HEK293T (cell line): ENCODE data around the gene SLC25A39.
A peak's percentile ranks its signal among the peaks of the same experiment; 100 is the strongest.

Experiments used
- CTCF ChIA-PET: fragments of 350-600 bp; formaldehyde crosslinking; extraction: SDS; loops from one replicate; lab custom pipeline; 2021; ENCODE audit warnings: antibody characterized with exemption, inconsistent platforms; lab: Yijun Ruan, JAX
- POLR2A ChIA-PET: fragments of 350-600 bp; formaldehyde crosslinking; extraction: SDS; loops from one replicate; lab custom pipeline; 2020; ENCODE audit warnings: antibody characterized with exemption, inconsistent platforms; lab: Yijun Ruan, JAX
- DNase-seq: peaks from one replicate; pipeline ENCODE4 v3.0.0; 2012; ENCODE audit warnings: mixed read lengths; ENCODE audit errors: extremely low spot score
- ARNT ChIP-seq: fragments of 450-650 bp; IDR thresholded peaks from 2 replicates; pipeline ENCODE4 v1.6.1; 2017; ENCODE audit warnings: mild to moderate bottlenecking
- BHLHE40 ChIP-seq: fragments of 450-650 bp; IDR thresholded peaks from 2 replicates; pipeline ENCODE4 v1.6.1; 2016; ENCODE audit warnings: mild to moderate bottlenecking, moderate library complexity, borderline replicate concordance
- CTBP1 ChIP-seq: fragments of 450-650 bp; IDR thresholded peaks from 2 replicates; pipeline ENCODE4 v1.6.1; 2016; ENCODE audit warnings: borderline replicate concordance
- ELF4 ChIP-seq: fragments of 450-650 bp; IDR thresholded peaks from 2 replicates; pipeline ENCODE4 v1.6.1; 2017; ENCODE audit warnings: antibody characterized with exemption
- FOXA1 ChIP-seq: fragments of 450-650 bp; IDR thresholded peaks from 2 replicates; pipeline ENCODE4 v1.6.1; 2016; ENCODE audit warnings: mild to moderate bottlenecking
- FOXK2 ChIP-seq: fragments of 450-650 bp; IDR thresholded peaks from 2 replicates; pipeline ENCODE4 v1.6.1; 2016; ENCODE audit warnings: mild to moderate bottlenecking
- FOXM1 ChIP-seq: fragments of 450-650 bp; IDR thresholded peaks from 2 replicates; pipeline ENCODE4 v1.6.1; 2017; ENCODE audit warnings: mild to moderate bottlenecking, borderline replicate concordance
- HDGF ChIP-seq: fragments of 450-650 bp; IDR thresholded peaks from 2 replicates; pipeline ENCODE4 v1.6.1; 2017; ENCODE audit warnings: antibody characterized with exemption, borderline replicate concordance
- L3MBTL2 ChIP-seq: fragments of 450-650 bp; conservative IDR thresholded peaks from 2 replicates; pipeline ENCODE4 v1.6.1; 2016; ENCODE audit warnings: mild to moderate bottlenecking
- LEF1 ChIP-seq: fragments of 450-650 bp; IDR thresholded peaks from 2 replicates; pipeline ENCODE4 v1.6.1; 2017; ENCODE audit warnings: mild to moderate bottlenecking, borderline replicate concordance
- NFRKB ChIP-seq: fragments of 450-650 bp; IDR thresholded peaks from 2 replicates; pipeline ENCODE4 v1.6.1; 2016; ENCODE audit warnings: mild to moderate bottlenecking, moderate library complexity
- PKNOX1 ChIP-seq: fragments of 450-650 bp; IDR thresholded peaks from 2 replicates; pipeline ENCODE4 v1.6.1; 2016
- SP1 ChIP-seq: fragments of 450-650 bp; IDR thresholded peaks from 2 replicates; pipeline ENCODE4 v1.6.1; 2017
- SUZ12 ChIP-seq: fragments of 450-650 bp; IDR thresholded peaks from 2 replicates; pipeline ENCODE4 v1.6.1; 2016; ENCODE audit warnings: mild to moderate bottlenecking
- TARDBP ChIP-seq: fragments of 450-650 bp; IDR thresholded peaks from 2 replicates; pipeline ENCODE4 v1.6.1; 2016
- ZNF384 ChIP-seq: fragments of 450-650 bp; IDR thresholded peaks from 2 replicates; pipeline ENCODE4 v1.6.1; 2016

Gene SLC25A39

GRCh38 chr17:44310609-44311376 is 13.8 kb downstream of the SLC25A39 start:
- ChIA-PET POLR2A (interaction anchor here (1.0 to 1.3 kb wide), 4 partner anchors 10 to 87 kb away, joined by 3 to 4 read pairs (median 4); partner anchors contain the start of gene GRN), CTCF (interaction anchor here (0.5 to 1.0 kb wide), 2 partner anchors 16 to 165 kb away, joined by 4 read pairs; no protein-coding TSS in a partner anchor)
- no peak for DNase-seq
- TF ChIP-seq SP1 (no peak), TARDBP (no peak), FOXA1 (no peak), FOXM1 (no peak), BHLHE40 (no peak), L3MBTL2 (no peak), CTBP1 (no peak)

DNA sequence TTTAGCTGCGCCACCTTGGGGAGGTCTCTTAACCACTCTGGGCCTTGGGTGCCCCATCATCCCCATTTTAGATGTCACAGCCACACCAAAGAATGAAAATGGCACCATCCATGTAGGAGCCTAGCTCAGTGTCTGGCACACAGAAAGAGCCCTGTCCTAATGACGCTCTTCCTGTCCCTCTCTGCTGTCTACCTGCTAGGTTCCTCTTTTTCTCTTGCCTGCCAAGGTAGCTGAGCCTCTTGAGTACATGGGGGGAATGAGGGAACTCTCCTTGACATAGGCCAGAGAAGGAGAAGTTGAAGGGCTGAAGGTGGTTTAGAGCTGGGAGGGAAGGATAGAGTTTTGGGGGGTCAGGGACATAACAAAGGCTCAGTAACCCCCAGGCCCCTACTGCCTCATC is 14.4 kb downstream of the SLC25A39 start:
- DNase-seq: no peak
- ChIA-PET POLR2A (interaction anchor here (1.0 to 1.3 kb wide), 2 partner anchors 10 to 35 kb away, joined by 3 to 4 read pairs; partner anchors contain the start of gene GRN), CTCF (interaction anchor here (0.5 to 1.0 kb wide), 2 partner anchors 17 to 164 kb away, joined by 4 read pairs; no protein-coding TSS in a partner anchor)
- TF ChIP-seq L3MBTL2 (no peak), ZNF384 (no peak), FOXM1 (no peak), CTBP1 (no peak), SP1 (no peak), ELF4 (no peak), FOXK2 (no peak), TARDBP (no peak), BHLHE40 (no peak), PKNOX1 (no peak), FOXA1 (no peak), ARNT (no peak), HDGF (no peak), NFRKB (no peak), LEF1 (no peak), SUZ12 (no peak)

- DNase-seq: no peak
- TF ChIP-seq LEF1 (no peak), TARDBP (no peak), ARNT (no peak), CTBP1 (no peak)
- CTCF ChIA-PET: interaction anchor here (1.0 kb wide), 1 partner anchor 17 kb away, joined by 4 read pairs; no protein-coding TSS in a partner anchor
- POLR2A ChIA-PET: no interaction called here
Observed at GRCh38 chr17:44309472-44309871, 15.2 kb downstream of the SLC25A39 start.

DNA sequence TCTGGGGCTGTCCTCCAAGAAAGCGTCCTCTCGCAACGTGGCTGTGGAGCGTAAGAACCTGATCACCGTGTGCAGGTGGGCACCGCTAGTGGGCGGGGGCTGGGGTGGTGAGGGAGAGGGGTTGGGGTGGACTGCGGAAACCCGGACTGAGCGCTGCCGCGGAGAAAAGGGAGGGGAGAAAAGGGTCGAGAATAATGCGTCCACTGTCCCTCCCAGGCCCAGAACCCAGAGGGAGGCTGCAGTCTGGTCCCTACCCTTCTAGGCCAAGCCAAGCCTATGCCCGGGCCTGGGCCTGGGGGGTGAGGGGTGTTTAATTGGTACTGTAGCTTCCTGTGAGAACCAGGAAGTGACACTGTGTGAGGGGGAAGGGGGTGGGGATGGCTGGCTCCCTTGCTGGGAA is 15.8 kb downstream of the SLC25A39 start:
- TF ChIP-seq CTBP1 (no peak), PKNOX1 (no peak)
- peak; percentile 6 for DNase-seq
- ChIA-PET CTCF (no interaction called here), POLR2A (interaction anchor here (1.2 kb wide), 1 partner anchor 88 kb away, joined by 3 read pairs; no protein-coding TSS in a partner anchor)

- ChIA-PET CTCF (no interaction called here), POLR2A (interaction anchor here (1.2 kb wide), 1 partner anchor 87 kb away, joined by 3 read pairs; no protein-coding TSS in a partner anchor)
- DNase-seq: peak; percentile 95
- no peak for TF ChIP-seq ARNT
- peak; percentile 76; the same call in 1 of the 2 replicates for TF ChIP-seq HDGF
Observed at GRCh38 chr17:44308320-44308818, 16.3 kb downstream of the SLC25A39 start, which contains the start of gene RUNDC3A. Gene RUNDC3A, plus strand, starts transcription at chr17:44308601. Its CDS starts 232 bp downstream, at chr17:44308833.

GRCh38 chr17:44307387-44308186 is 17.0 kb downstream of the SLC25A39 start:
- ChIA-PET POLR2A (interaction anchor here (1.2 kb wide), 1 partner anchor 87 kb away, joined by 3 read pairs; no protein-coding TSS in a partner anchor), CTCF (no interaction called here)
- TF ChIP-seq BHLHE40 (no peak), SP1 (no peak), FOXM1 (no peak), L3MBTL2 (0 out of 2 replicates have a peak, but pooled peaks have one; percentile 37), FOXK2 (no peak)
- peak; percentile 67 for DNase-seq

DNA sequence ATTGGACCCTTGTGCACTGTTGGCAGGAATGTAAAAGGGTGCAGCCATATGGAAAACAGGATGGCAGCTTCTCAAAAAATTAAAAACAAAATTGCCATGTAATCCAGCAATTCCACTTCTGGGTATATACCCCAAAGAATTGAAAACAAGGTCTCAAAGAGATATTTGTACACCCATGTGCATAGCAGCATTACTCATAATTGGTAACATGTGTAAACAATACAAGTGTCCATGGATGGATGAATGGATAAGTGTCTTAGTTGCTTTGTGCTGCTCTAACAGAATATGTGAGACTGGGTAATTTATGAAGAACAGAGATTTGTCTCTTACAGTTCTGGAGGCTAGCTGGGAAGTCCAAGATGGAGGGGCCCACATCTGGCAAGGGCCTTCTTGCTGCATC is 20.0 kb downstream of the SLC25A39 start:
- TF ChIP-seq L3MBTL2 (no peak), HDGF (no peak), TARDBP (no peak), FOXA1 (no peak), LEF1 (no peak), ZNF384 (no peak), PKNOX1 (no peak), NFRKB (no peak), ELF4 (no peak), BHLHE40 (no peak), ARNT (no peak), SP1 (no peak), SUZ12 (no peak), FOXK2 (no peak), CTBP1 (no peak), FOXM1 (no peak)
- ChIA-PET POLR2A (no interaction called here), CTCF (no interaction called here)
- no peak for DNase-seq
